ENCODE data around the gene MLEC. TPM values are rescaled to one million over a fixed set of nuclear protein-coding genes. Genes with fewer than 3 reads are reported as not detected.

The MLEC gene
- total RNA-seq, 4 donors from 2014 or later, result 46.5 to 89.4 (median 60.1) TPM

GRCh38 chr12:120713861-120714482 lies 27.0 kb downstream of the MLEC start:
- Histone ChIP-seq H3K4me1 (peaks cover 19 to 25% of the 10 kb centered on the region in 2 donors), H3K4me3 (no peak overlapping the region), H3K27ac (peak overlapping the region in 1 of 4 donors; percentile 32), H3K9me3 (no peaks in the 10 kb centered on the region), H3K36me3 (peaks cover 0 to 47% of the 10 kb centered on the region in 2 donors), H3K27me3 (no peaks in the 10 kb centered on the region)
- no peak for TF ChIP-seq POLR2A (IDR thresholded peaks at IDR 0.05)
- TF ChIP-seq CTCF (IDR thresholded peaks at IDR 0.05 in 4 of 5, conservative IDR thresholded peaks at IDR 0.05 in 1 of 5), result peak; percentile 83 to 93 (median 84)
- peak; percentile 58 to 84 for ATAC-seq
- in situ Hi-C loops (cut with MboI; ENCODE audit: low sequenced_read_pairs in 4 of 4) (loop anchor here (5.0 to 10.0 kb wide), 4 partner anchors 67 to 261 kb away; partner anchors contain the start of genes POP5 (in 4 of the 4), CABP1 (in 1 of the 4) and HNF1A (in 1 of the 4)), intact Hi-C loops (cut with DNase I; ENCODE audit: low total_unique reads) (loop anchor here (1.0 to 10.0 kb wide), 3 partner anchors 67 to 261 kb away; partner anchors contain the start of gene HNF1A)
- peak; percentile 64 to 72 for DNase-seq

- Histone ChIP-seq H3K9me3 (no peaks in the 10 kb centered on the region), H3K27ac (peak overlapping the region in 1 of 4 donors; percentile 91), H3K27me3 (no peaks in the 10 kb centered on the region), H3K4me1 (peaks cover 8 to 22% of the 10 kb centered on the region in 2 donors), H3K36me3 (peaks cover 0 to 69% of the 10 kb centered on the region in 2 donors), H3K4me3 (no peak overlapping the region)
- ATAC-seq (no peak), DNase-seq (no peak)
- in situ Hi-C loops (cut with MboI; ENCODE audit: low sequenced_read_pairs in 4 of 4), result loop anchor here (10.0 kb wide), 2 partner anchors 133 to 257 kb away; partner anchors contain the start of genes POP5 (in 4 of the 4) and HNF1A (in 1 of the 4)
- intact Hi-C loops (cut with DNase I; ENCODE audit: low total_unique reads), result loop anchor here (10.0 kb wide), 1 partner anchor 257 kb away; the partner anchor contains the start of gene HNF1A
- TF ChIP-seq CTCF (IDR thresholded peaks at IDR 0.05 in 4 of 5, conservative IDR thresholded peaks at IDR 0.05 in 1 of 5) (no peak), POLR2A (IDR thresholded peaks at IDR 0.05) (no peak)
These were observed 31.1 kb downstream of the MLEC start for GRCh38 chr12:120718055-120718454.

- DNase-seq (no peak), ATAC-seq (no peak)
- intact Hi-C loops (cut with DNase I; ENCODE audit: low total_unique reads) (loop anchor here (10.0 kb wide), 1 partner anchor 256 kb away; the partner anchor contains the start of gene HNF1A), in situ Hi-C loops (cut with MboI; ENCODE audit: low sequenced_read_pairs in 4 of 4) (loop anchor here (10.0 kb wide), 2 partner anchors 134 to 256 kb away; partner anchors contain the start of genes POP5 (in 4 of the 4) and HNF1A (in 1 of the 4))
- H3K4me3 ChIP-seq, result no peak overlapping the region
- H3K27ac ChIP-seq, result peak overlapping the region in 3 of 4 donors; percentile 91 to 95 (median 94)
- H3K27me3 ChIP-seq, result no peaks in the 10 kb centered on the region
- H3K9me3 ChIP-seq, result no peaks in the 10 kb centered on the region
- no peak for TF ChIP-seq POLR2A (IDR thresholded peaks at IDR 0.05)
- no peak for TF ChIP-seq CTCF (IDR thresholded peaks at IDR 0.05 in 4 of 5, conservative IDR thresholded peaks at IDR 0.05 in 1 of 5)
- peaks cover 0 to 72% of the 10 kb centered on the region in 2 donors for H3K36me3 ChIP-seq
- H3K4me1 ChIP-seq, result peaks cover 8 to 22% of the 10 kb centered on the region in 2 donors
These were observed 32.1 kb downstream of the MLEC start for GRCh38 chr12:120719072-120719471.

GRCh38 chr12:120719496-120720233 lies 32.7 kb downstream of the MLEC start:
- Histone ChIP-seq H3K9me3 (no peaks in the 10 kb centered on the region), H3K4me3 (no peak overlapping the region), H3K27me3 (no peaks in the 10 kb centered on the region), H3K36me3 (peaks cover 0 to 66% of the 10 kb centered on the region in 2 donors), H3K27ac (peak overlapping the region; percentile 87 to 95 (median 92)), H3K4me1 (peaks cover 8 to 24% of the 10 kb centered on the region in 2 donors)
- no peak for DNase-seq
- in situ Hi-C loops (cut with MboI; ENCODE audit: low sequenced_read_pairs in 4 of 4), result loop anchor here (10.0 kb wide), 2 partner anchors 135 to 255 kb away; partner anchors contain the start of genes POP5 (in 4 of the 4) and HNF1A (in 1 of the 4)
- ATAC-seq, result no peak
- no peak for TF ChIP-seq CTCF (IDR thresholded peaks at IDR 0.05 in 4 of 5, conservative IDR thresholded peaks at IDR 0.05 in 1 of 5)
- no peak for TF ChIP-seq POLR2A (IDR thresholded peaks at IDR 0.05)
- intact Hi-C loops (cut with DNase I; ENCODE audit: low total_unique reads), result loop anchor here (10.0 kb wide), 1 partner anchor 255 kb away; the partner anchor contains the start of gene HNF1A
